Measurements from ENCODE around the gene SMIM21.

The SMIM21 gene

GRCh38 chr18:75471850-75472249, 44.3 kb upstream of the SMIM21 start:
- POLR2A ChIA-PET = no interaction called here
- no peak for DNase-seq (ENCODE audit: extremely low spot score)
- CTCF ChIA-PET = no interaction called here
- TF ChIP-seq ELF4 (IDR thresholded peaks at IDR 0.05) (no peak), ARNT (IDR thresholded peaks at IDR 0.05) (no peak), SUZ12 (IDR thresholded peaks at IDR 0.05) (no peak), ZNF384 (IDR thresholded peaks at IDR 0.05) (no peak), L3MBTL2 (conservative IDR thresholded peaks at IDR 0.05) (no peak), LEF1 (IDR thresholded peaks at IDR 0.05; ENCODE audit: borderline replicate concordance) (no peak), NFRKB (IDR thresholded peaks at IDR 0.05) (no peak), HDGF (IDR thresholded peaks at IDR 0.05; ENCODE audit: borderline replicate concordance) (no peak), BHLHE40 (IDR thresholded peaks at IDR 0.05; ENCODE audit: borderline replicate concordance) (no peak), FOXA1 (IDR thresholded peaks at IDR 0.05) (no peak)

- no peak for DNase-seq (ENCODE audit: extremely low spot score)
- ChIA-PET POLR2A (no interaction called here), CTCF (no interaction called here)
- TF ChIP-seq FOXK2 (IDR thresholded peaks at IDR 0.05) (no peak), SUZ12 (IDR thresholded peaks at IDR 0.05) (no peak), PKNOX1 (IDR thresholded peaks at IDR 0.05) (no peak)
Observed at GRCh38 chr18:75467851-75468250, 40.3 kb upstream of the SMIM21 start.

DNA sequence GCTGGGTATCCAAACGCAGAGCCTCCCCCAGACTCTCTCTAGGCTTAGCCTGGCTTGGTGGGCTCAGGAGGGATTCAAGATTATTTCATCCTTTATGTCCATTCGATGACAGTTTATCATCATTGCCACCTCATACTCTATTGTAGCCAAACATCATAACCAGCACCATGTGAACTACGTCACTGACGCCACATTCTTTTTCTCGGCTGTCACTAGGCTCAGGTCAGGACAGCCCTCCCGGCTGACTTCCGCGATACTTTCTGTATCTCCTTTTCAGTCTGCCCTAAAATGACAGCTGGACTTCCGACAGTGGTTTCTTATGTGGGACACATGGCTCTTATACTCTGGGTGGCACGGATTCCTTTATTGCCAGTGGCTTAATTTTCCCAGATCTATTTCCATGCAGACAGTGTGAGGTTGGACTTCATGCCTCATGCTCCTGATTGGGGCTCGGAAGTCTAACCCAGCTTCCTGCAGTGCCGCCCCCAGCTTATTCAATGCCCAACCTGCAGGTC, 39.8 kb upstream of the SMIM21 start:
- no peak for DNase-seq (ENCODE audit: extremely low spot score)
- ChIA-PET CTCF (no interaction called here), POLR2A (no interaction called here)
- TF ChIP-seq PKNOX1 (IDR thresholded peaks at IDR 0.05) = no peak
- no peak for TF ChIP-seq FOXM1 (IDR thresholded peaks at IDR 0.05; ENCODE audit: borderline replicate concordance)
- TF ChIP-seq CTBP1 (IDR thresholded peaks at IDR 0.05; ENCODE audit: borderline replicate concordance) = no peak
- no peak for TF ChIP-seq ARNT (IDR thresholded peaks at IDR 0.05)
- no peak for TF ChIP-seq HDGF (IDR thresholded peaks at IDR 0.05; ENCODE audit: borderline replicate concordance)
- TF ChIP-seq ZNF384 (IDR thresholded peaks at IDR 0.05) = no peak
- TF ChIP-seq SP1 (IDR thresholded peaks at IDR 0.05) = no peak

DNA sequence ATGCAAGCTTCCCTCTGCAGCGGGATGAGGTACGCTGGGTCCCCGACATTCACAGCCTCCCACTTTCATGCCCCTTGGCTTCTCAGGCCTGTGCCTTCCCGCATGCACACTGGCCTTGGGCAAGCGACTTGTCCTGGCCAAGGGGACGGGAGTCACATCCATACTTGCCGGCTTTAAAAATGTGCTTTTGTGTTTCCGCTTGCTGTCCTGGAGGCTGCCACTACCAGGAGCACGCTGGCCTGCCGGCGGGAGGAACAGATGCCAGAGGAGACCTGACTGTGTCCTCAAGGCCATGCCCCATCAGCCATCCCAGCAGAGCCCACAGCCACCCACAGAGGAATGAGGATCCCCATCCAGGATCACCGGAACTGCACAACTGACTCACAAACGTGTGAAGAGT, 36.9 kb upstream of the SMIM21 start:
- ChIA-PET POLR2A (interaction anchor here (0.6 kb wide), 1 partner anchor 254 kb away, joined by 3 read pairs; the partner anchor contains the start of gene TSHZ1), CTCF (no interaction called here)
- no peak for DNase-seq (ENCODE audit: extremely low spot score)
- TF ChIP-seq ARNT (IDR thresholded peaks at IDR 0.05) = no peak
- TF ChIP-seq BHLHE40 (IDR thresholded peaks at IDR 0.05; ENCODE audit: borderline replicate concordance) = no peak
- no peak for TF ChIP-seq FOXM1 (IDR thresholded peaks at IDR 0.05; ENCODE audit: borderline replicate concordance)
- no peak for TF ChIP-seq ZNF384 (IDR thresholded peaks at IDR 0.05)
- TF ChIP-seq FOXK2 (IDR thresholded peaks at IDR 0.05) = no peak
- no peak for TF ChIP-seq TARDBP (IDR thresholded peaks at IDR 0.05)
- no peak for TF ChIP-seq HDGF (IDR thresholded peaks at IDR 0.05; ENCODE audit: borderline replicate concordance)
- TF ChIP-seq L3MBTL2 (conservative IDR thresholded peaks at IDR 0.05) = no peak
- no peak for TF ChIP-seq LEF1 (IDR thresholded peaks at IDR 0.05; ENCODE audit: borderline replicate concordance)
- no peak for TF ChIP-seq SUZ12 (IDR thresholded peaks at IDR 0.05)
- TF ChIP-seq NFRKB (IDR thresholded peaks at IDR 0.05) = no peak
- no peak for TF ChIP-seq FOXA1 (IDR thresholded peaks at IDR 0.05)
- no peak for TF ChIP-seq PKNOX1 (IDR thresholded peaks at IDR 0.05)
- TF ChIP-seq CTBP1 (IDR thresholded peaks at IDR 0.05; ENCODE audit: borderline replicate concordance) = no peak
- TF ChIP-seq SP1 (IDR thresholded peaks at IDR 0.05) = no peak
- no peak for TF ChIP-seq ELF4 (IDR thresholded peaks at IDR 0.05)

- POLR2A ChIA-PET = no interaction called here
- TF ChIP-seq ELF4 (IDR thresholded peaks at IDR 0.05) (no peak), ZNF384 (IDR thresholded peaks at IDR 0.05) (no peak), L3MBTL2 (conservative IDR thresholded peaks at IDR 0.05) (no peak), SP1 (IDR thresholded peaks at IDR 0.05) (no peak), FOXK2 (IDR thresholded peaks at IDR 0.05) (no peak)
- DNase-seq (ENCODE audit: extremely low spot score) = no peak
- CTCF ChIA-PET = interaction anchor here (0.6 kb wide), 1 partner anchor 14 kb away, joined by 3 read pairs; no protein-coding TSS in a partner anchor
Observed at GRCh38 chr18:75462178-75462832, 34.8 kb upstream of the SMIM21 start.

DNA sequence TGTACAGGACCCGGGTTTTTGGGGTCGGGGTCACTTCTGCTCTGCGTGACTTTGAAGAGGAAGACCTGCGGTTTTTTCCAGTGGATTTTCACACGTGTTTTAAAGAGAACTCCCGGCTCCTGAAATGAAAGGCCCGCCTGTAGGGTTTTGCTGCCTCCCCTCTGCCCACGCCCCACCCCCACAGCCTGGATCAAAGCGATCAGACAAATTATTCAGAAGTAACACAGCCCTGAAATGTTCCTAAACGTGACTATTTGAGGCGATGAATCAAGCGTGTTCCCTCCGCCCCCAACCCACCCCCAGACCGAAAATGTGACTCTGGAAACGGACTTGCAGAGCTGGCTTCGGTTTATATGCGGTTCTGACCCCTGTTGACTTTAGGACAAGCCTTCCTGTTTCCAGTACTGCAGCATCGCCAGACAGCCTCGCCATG, 28.7 kb upstream of the SMIM21 start:
- ChIA-PET POLR2A (no interaction called here), CTCF (no interaction called here)
- DNase-seq (ENCODE audit: extremely low spot score) = no peak
- no peak for TF ChIP-seq LEF1 (IDR thresholded peaks at IDR 0.05; ENCODE audit: borderline replicate concordance)
- no peak for TF ChIP-seq ARNT (IDR thresholded peaks at IDR 0.05)
- no peak for TF ChIP-seq SP1 (IDR thresholded peaks at IDR 0.05)
- TF ChIP-seq BHLHE40 (IDR thresholded peaks at IDR 0.05; ENCODE audit: borderline replicate concordance) = no peak
- no peak for TF ChIP-seq CTBP1 (IDR thresholded peaks at IDR 0.05; ENCODE audit: borderline replicate concordance)
- TF ChIP-seq SUZ12 (IDR thresholded peaks at IDR 0.05) = no peak
- no peak for TF ChIP-seq FOXM1 (IDR thresholded peaks at IDR 0.05; ENCODE audit: borderline replicate concordance)
- TF ChIP-seq ZNF384 (IDR thresholded peaks at IDR 0.05) = no peak
- no peak for TF ChIP-seq L3MBTL2 (conservative IDR thresholded peaks at IDR 0.05)
- TF ChIP-seq NFRKB (IDR thresholded peaks at IDR 0.05) = no peak
- no peak for TF ChIP-seq FOXA1 (IDR thresholded peaks at IDR 0.05)
- TF ChIP-seq TARDBP (IDR thresholded peaks at IDR 0.05) = no peak
- no peak for TF ChIP-seq HDGF (IDR thresholded peaks at IDR 0.05; ENCODE audit: borderline replicate concordance)
- no peak for TF ChIP-seq FOXK2 (IDR thresholded peaks at IDR 0.05)
- TF ChIP-seq PKNOX1 (IDR thresholded peaks at IDR 0.05) = no peak
- no peak for TF ChIP-seq ELF4 (IDR thresholded peaks at IDR 0.05)
